Neural crest cell (in vitro differentiated cells): ENCODE results near the gene VMO1. TPM values are rescaled to one million over a fixed set of nuclear protein-coding genes. Genes with fewer than 3 reads are reported as not detected.

Experiments
- DNase-seq: peaks from one replicate; pipeline ENCODE4 v3.0.0; 2021; ENCODE audit warnings: low read depth, mixed read lengths, low spot score
- H3K27ac Mint-ChIP-seq: one replicate; pipeline ENCODE4 v1.8.0; 2021; ENCODE audit warnings: mild to moderate bottlenecking, mixed read lengths; ENCODE audit not compliant: unreplicated experiment
- H3K27me3 Mint-ChIP-seq: 2 replicates; pipeline ENCODE4 v1.8.0; 2021; ENCODE audit warnings: low read depth, mild to moderate bottlenecking, mixed read lengths
- H3K36me3 Mint-ChIP-seq: 2 replicates; pipeline ENCODE4 v1.8.0; 2021; ENCODE audit warnings: low read depth, mild to moderate bottlenecking, mixed read lengths
- H3K4me1 Mint-ChIP-seq: 2 replicates; pipeline ENCODE4 v1.8.0; 2021; ENCODE audit warnings: mixed read lengths
- H3K4me3 Mint-ChIP-seq: one replicate; pipeline ENCODE4 v1.8.0; 2021; ENCODE audit warnings: mild to moderate bottlenecking, mixed read lengths
- H3K9me3 Mint-ChIP-seq: 2 replicates; pipeline ENCODE4 v1.8.0; 2021; ENCODE audit warnings: mixed read lengths
- total RNA-seq: library from RNA; stranded (reverse); gene quantifications from 2 replicates; pipeline ENCODE4 v1.2.1, GENCODE V29; 2021
- TF ChIP-seq, protein P1 (sequence below): fragments of 200-600 bp; sonication (generic); conservative IDR thresholded peaks from 2 replicates; pipeline ENCODE4 v1.5.0; 2021; ENCODE audit warnings: antibody characterized with exemption, mild to moderate bottlenecking

VMO1 gene
- total RNA-seq, 1 donor from 2014 or later = 1.0 TPM

DNA sequence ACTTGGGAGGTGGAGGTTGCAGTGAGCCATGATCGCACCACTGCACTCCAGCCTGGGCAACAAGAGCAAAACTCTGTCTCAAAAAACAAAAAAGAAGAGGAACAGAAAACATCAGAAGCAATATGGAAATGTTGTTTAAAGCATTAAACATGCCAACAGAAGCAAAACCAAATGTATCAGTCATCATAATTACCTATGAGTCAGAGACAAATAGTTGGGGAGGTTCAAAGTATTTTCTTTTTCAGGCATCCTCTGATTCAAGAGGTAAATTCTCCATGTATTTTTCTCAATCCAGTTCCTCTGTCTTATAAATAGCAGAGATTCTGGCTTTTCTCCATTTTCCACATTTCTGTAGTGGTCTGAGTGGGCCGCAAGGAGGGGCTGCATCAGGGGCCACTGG, 16.5 kb downstream of the VMO1 start:
- no peak for DNase-seq
- Mint-ChIP-seq H3K4me1 (no peaks in the 10 kb centered on the region), H3K9me3 (no peaks in the 10 kb centered on the region), H3K27ac (no peak overlapping the region), H3K4me3 (no peak overlapping the region), H3K27me3 (peaks cover 19% of the 10 kb centered on the region), H3K36me3 (no peaks in the 10 kb centered on the region)
- TF ChIP-seq, protein P1, sequence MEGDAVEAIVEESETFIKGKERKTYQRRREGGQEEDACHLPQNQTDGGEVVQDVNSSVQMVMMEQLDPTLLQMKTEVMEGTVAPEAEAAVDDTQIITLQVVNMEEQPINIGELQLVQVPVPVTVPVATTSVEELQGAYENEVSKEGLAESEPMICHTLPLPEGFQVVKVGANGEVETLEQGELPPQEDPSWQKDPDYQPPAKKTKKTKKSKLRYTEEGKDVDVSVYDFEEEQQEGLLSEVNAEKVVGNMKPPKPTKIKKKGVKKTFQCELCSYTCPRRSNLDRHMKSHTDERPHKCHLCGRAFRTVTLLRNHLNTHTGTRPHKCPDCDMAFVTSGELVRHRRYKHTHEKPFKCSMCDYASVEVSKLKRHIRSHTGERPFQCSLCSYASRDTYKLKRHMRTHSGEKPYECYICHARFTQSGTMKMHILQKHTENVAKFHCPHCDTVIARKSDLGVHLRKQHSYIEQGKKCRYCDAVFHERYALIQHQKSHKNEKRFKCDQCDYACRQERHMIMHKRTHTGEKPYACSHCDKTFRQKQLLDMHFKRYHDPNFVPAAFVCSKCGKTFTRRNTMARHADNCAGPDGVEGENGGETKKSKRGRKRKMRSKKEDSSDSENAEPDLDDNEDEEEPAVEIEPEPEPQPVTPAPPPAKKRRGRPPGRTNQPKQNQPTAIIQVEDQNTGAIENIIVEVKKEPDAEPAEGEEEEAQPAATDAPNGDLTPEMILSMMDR = no peak

DNA sequence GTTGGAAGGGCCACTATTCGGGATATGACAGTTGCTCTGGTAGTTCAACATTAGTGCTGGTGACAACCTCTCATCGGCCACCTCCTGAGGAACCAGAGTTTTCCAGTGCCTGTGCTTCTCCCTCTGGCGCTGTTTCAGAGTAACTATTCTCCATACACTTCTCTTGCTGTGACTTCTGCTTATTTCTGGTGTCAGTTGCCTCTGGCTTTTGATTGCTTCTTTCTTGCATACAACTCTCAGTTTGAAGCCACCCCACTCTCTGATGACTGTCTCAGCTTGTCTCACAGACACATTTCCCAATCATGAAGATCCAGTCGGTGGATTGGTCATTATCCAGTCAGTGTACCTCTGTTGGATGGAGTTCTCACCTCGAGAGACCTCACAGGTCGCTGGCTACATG, 17.9 kb downstream of the VMO1 start:
- DNase-seq = no peak
- H3K36me3 Mint-ChIP-seq = no peaks in the 10 kb centered on the region

DNA sequence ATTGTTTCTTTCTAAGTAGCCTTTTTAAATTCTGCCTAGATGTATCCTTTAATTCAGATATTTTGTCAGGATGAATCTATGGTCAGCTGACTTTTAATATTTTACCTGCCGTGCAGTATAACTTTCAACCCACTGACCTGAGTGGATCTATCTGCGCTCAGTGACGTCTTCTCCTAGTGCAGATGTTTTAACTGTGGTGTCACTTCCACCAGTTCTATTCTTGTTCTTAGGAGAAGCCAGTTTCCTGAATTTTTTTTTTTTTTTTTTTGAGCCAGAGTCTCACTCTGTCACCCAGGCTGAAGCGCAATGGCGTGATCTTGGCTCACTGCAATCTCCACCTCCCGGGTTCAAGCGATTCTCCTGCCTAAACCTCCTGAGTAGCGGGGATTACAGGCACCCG, 19.4 kb downstream of the VMO1 start:
- Mint-ChIP-seq H3K4me3 (no peak overlapping the region), H3K4me1 (no peaks in the 10 kb centered on the region), H3K27ac (no peak overlapping the region), H3K36me3 (no peaks in the 10 kb centered on the region), H3K9me3 (no peaks in the 10 kb centered on the region), H3K27me3 (peaks cover 11% of the 10 kb centered on the region)
- TF ChIP-seq, protein P1 = no peak
- no peak for DNase-seq

More for the DNA sequence above, 17.9 kb downstream of the VMO1 start:
- H3K27ac Mint-ChIP-seq = no peak overlapping the region
- TF ChIP-seq, protein P1 = no peak
- H3K27me3 Mint-ChIP-seq = peaks cover 18% of the 10 kb centered on the region
- H3K4me1 Mint-ChIP-seq = no peaks in the 10 kb centered on the region
- H3K9me3 Mint-ChIP-seq = no peaks in the 10 kb centered on the region
- no peak overlapping the region for H3K4me3 Mint-ChIP-seq

DNA sequence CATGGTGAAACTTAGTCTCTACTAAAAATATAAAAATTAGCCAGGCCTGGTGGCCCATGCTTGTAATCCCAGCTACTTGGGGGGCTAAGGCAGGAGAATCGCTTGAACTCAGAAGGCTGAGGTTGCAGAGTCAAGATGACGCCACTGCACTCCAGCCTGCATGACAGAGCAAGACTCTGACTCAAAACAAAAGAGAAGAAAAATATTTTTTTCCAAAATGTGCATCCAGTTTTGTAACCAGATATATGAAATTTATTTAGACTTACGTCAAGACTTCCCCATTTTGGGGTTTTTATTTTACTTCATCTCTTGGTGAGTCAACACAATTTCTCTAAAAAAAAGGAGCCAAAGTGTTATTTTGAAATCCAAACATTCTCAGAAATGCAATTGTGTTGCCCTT, 20.0 kb downstream of the VMO1 start:
- Mint-ChIP-seq H3K4me1 (no peaks in the 10 kb centered on the region), H3K27ac (no peak overlapping the region), H3K9me3 (no peaks in the 10 kb centered on the region), H3K4me3 (no peak overlapping the region), H3K27me3 (peaks cover 8% of the 10 kb centered on the region), H3K36me3 (no peaks in the 10 kb centered on the region)
- TF ChIP-seq, protein P1 = no peak
- no peak for DNase-seq

DNA sequence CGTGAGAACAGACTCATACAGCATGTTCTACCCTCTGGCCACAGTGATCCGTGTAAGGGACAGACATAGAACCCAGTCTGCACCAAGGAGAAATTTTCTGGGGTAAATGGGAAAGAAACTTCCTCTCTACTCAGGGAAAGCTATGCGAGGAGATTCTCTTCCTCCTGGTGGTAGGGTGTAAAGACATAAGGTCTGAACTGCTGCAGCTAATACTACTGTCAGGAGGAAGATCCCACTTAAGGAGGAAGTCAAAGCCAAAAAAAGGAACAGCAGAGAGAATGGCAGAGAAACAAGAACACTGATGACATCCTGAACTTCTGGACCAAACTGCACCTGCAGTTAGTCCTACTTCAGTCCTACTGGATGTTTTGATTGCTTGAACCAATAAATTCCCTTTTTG, 21.6 kb downstream of the VMO1 start:
- TF ChIP-seq, protein P1 = no peak
- H3K4me3 Mint-ChIP-seq = no peak overlapping the region
- DNase-seq = no peak
- H3K9me3 Mint-ChIP-seq = no peaks in the 10 kb centered on the region
- no peaks in the 10 kb centered on the region for H3K36me3 Mint-ChIP-seq
- peaks cover 15% of the 10 kb centered on the region for H3K27me3 Mint-ChIP-seq
- no peaks in the 10 kb centered on the region for H3K4me1 Mint-ChIP-seq
- no peak overlapping the region for H3K27ac Mint-ChIP-seq

DNA sequence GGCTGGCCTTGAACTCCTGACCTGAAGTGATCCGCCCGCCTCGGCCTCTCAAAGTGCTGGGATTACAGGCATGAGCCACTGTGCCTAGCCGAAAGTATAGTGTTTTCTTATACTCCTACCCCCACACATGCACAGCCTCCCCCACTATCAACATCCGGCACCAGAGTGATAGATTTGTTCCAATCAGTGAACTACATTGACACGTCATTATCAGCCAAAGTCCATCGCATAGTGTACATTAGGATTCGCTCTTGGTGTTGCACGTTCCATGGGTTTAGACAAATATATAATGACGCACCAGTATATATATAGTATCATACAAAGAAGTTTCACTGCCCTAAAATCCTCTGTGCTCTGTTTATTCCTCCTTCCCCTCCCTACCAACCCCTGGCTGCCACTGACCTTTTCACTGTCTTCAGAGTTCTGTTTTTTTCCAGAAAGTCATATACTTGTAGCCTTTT, 26.4 kb downstream of the VMO1 start:
- no peak overlapping the region for H3K27ac Mint-ChIP-seq
- no peaks in the 10 kb centered on the region for H3K4me1 Mint-ChIP-seq
- H3K9me3 Mint-ChIP-seq = no peaks in the 10 kb centered on the region
- no peak for DNase-seq
- no peaks in the 10 kb centered on the region for H3K36me3 Mint-ChIP-seq
- TF ChIP-seq, protein P1 = no peak
- no peak overlapping the region for H3K4me3 Mint-ChIP-seq
- H3K27me3 Mint-ChIP-seq = peaks cover 46% of the 10 kb centered on the region
